Glutamatergic neuron (in vitro differentiated cells): ENCODE measurements around the gene FAM184B. TPM values are rescaled to one million over a fixed set of nuclear protein-coding genes. Genes with fewer than 3 reads are reported as not detected.

Source experiments
- DNase-seq: peaks from one replicate; pipeline ENCODE4 v3.0.0; 2022
- H3K27ac Mint-ChIP-seq: one replicate; pipeline ENCODE4 v1.8.0; 2020; ENCODE audit warnings: mild to moderate bottlenecking, mixed read lengths, inconsistent platforms; ENCODE audit not compliant: unreplicated experiment
- H3K27me3 Mint-ChIP-seq: one replicate; pipeline ENCODE4 v1.8.0; 2020; ENCODE audit warnings: mild to moderate bottlenecking, moderate library complexity, mixed read lengths, inconsistent platforms; ENCODE audit not compliant: unreplicated experiment
- H3K36me3 Mint-ChIP-seq: one replicate; pipeline ENCODE4 v1.8.0; 2020; ENCODE audit warnings: mild to moderate bottlenecking, mixed read lengths, inconsistent platforms; ENCODE audit not compliant: unreplicated experiment
- H3K4me1 Mint-ChIP-seq: one replicate; pipeline ENCODE4 v1.8.0; 2020; ENCODE audit warnings: mild to moderate bottlenecking, low read depth, mixed read lengths, inconsistent platforms; ENCODE audit not compliant: unreplicated experiment
- H3K4me3 Mint-ChIP-seq: one replicate; pipeline ENCODE4 v1.8.0; 2020; ENCODE audit warnings: mild to moderate bottlenecking, mixed read lengths, inconsistent platforms; ENCODE audit not compliant: unreplicated experiment
- H3K9me3 Mint-ChIP-seq: one replicate; pipeline ENCODE4 v1.8.0; 2020; ENCODE audit warnings: mild to moderate bottlenecking, moderate library complexity, mixed read lengths, inconsistent platforms; ENCODE audit not compliant: unreplicated experiment
- total RNA-seq: library from RNA; stranded (reverse); fragmentation: NEBNext Ultra II Directional; extraction: Animal tissue kit (Norgen Biotek cat#: 25700); gene quantifications from one replicate; pipeline ENCODE4 v1.2.1, GENCODE V29; 2021; ENCODE audit not compliant: unreplicated experiment
- TF ChIP-seq, protein P1 (sequence below): fragments of 200-600 bp; sonication (generic); IDR thresholded peaks from one replicate; pipeline ENCODE4 v1.5.0; 2021; ENCODE audit not compliant: partially characterized antibody, unreplicated experiment

Gene FAM184B
- total RNA-seq, 1 donor from 2014 or later: not detected

DNA sequence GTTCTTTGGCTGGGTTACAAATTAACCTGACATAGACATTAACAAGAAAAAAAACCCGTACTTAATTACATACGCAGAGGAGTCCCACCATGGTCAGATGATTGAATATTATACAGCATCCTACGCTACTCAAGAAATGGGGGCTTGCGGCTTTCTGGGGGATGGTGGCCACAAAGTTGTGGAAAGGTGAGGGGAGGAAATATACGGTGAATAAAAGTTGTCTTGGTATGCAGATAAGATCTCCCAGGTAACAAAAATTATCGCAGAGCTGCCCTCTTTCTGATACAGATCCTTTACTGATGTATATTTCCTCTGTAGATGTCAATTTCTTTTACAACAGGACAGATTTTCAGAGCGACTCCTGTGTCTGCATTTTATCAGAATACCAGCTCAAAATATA is 28.2 kb upstream of the FAM184B start:
- peaks cover 25% of the 10 kb centered on the region for H3K4me1 Mint-ChIP-seq
- H3K27me3 Mint-ChIP-seq: peaks cover 10% of the 10 kb centered on the region
- peak overlapping the region; percentile 100 for H3K4me3 Mint-ChIP-seq
- TF ChIP-seq, protein P1, sequence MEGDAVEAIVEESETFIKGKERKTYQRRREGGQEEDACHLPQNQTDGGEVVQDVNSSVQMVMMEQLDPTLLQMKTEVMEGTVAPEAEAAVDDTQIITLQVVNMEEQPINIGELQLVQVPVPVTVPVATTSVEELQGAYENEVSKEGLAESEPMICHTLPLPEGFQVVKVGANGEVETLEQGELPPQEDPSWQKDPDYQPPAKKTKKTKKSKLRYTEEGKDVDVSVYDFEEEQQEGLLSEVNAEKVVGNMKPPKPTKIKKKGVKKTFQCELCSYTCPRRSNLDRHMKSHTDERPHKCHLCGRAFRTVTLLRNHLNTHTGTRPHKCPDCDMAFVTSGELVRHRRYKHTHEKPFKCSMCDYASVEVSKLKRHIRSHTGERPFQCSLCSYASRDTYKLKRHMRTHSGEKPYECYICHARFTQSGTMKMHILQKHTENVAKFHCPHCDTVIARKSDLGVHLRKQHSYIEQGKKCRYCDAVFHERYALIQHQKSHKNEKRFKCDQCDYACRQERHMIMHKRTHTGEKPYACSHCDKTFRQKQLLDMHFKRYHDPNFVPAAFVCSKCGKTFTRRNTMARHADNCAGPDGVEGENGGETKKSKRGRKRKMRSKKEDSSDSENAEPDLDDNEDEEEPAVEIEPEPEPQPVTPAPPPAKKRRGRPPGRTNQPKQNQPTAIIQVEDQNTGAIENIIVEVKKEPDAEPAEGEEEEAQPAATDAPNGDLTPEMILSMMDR: no peak
- no peak for DNase-seq
- H3K9me3 Mint-ChIP-seq: peaks cover 4% of the 10 kb centered on the region
- H3K36me3 Mint-ChIP-seq: no peaks in the 10 kb centered on the region
- peak overlapping the region; percentile 98 for H3K27ac Mint-ChIP-seq

DNA sequence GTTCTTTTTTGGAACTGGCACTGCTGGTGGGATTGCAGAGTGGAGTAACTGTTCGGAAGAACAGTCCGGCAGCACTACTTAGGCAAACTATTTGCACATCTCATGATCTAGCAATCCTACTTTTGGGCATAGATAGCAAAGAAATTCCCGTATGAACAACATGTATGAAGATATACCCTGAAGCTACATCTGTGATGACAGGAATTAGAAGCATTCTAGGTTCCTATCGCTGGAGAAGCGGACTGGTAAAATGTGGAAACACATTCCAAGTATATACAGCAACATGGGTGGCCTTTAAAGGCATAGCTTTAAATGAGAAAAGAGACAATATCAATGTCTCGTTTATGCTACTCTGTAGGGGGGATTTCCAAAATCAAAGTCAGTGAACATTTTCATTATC is 26.0 kb upstream of the FAM184B start:
- peaks cover 18% of the 10 kb centered on the region for H3K4me1 Mint-ChIP-seq
- DNase-seq: no peak
- TF ChIP-seq, protein P1: no peak
- peaks cover 4% of the 10 kb centered on the region for H3K9me3 Mint-ChIP-seq
- H3K27me3 Mint-ChIP-seq: peaks cover 10% of the 10 kb centered on the region
- H3K4me3 Mint-ChIP-seq: peak overlapping the region; percentile 79
- H3K27ac Mint-ChIP-seq: no peak overlapping the region
- no peaks in the 10 kb centered on the region for H3K36me3 Mint-ChIP-seq

DNA sequence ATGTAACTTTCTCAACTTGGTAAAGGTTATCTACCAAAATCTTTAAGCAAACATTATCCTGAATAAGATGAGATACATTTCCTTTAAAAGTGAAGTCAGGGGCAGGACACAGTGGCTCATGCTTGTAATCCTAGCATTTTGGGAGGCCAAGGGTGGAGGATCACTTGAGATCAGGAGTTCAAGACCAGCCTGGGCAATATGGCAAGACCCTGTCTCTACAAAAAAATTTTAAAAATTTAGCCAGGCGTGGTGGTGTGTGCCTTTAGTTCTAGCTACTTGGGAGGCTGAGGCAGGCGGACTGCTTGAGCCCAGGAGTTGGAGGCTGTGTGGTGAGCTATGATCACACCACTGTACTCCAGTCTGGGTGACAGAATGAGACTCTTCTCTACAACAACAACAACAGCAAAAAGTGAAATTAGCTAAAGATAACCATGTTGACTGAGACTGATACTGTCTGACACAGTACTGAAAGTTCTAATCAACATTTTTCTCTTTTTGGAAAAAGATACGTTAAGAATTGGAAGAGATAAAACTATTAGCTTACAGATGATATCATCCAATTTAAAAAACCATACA is 24.2 kb upstream of the FAM184B start:
- no peak overlapping the region for H3K4me3 Mint-ChIP-seq
- no peak for DNase-seq
- peaks cover 5% of the 10 kb centered on the region for H3K9me3 Mint-ChIP-seq
- H3K4me1 Mint-ChIP-seq: peaks cover 15% of the 10 kb centered on the region
- TF ChIP-seq, protein P1: no peak
- H3K27ac Mint-ChIP-seq: no peak overlapping the region
- H3K27me3 Mint-ChIP-seq: peaks cover 6% of the 10 kb centered on the region
- no peaks in the 10 kb centered on the region for H3K36me3 Mint-ChIP-seq

DNA sequence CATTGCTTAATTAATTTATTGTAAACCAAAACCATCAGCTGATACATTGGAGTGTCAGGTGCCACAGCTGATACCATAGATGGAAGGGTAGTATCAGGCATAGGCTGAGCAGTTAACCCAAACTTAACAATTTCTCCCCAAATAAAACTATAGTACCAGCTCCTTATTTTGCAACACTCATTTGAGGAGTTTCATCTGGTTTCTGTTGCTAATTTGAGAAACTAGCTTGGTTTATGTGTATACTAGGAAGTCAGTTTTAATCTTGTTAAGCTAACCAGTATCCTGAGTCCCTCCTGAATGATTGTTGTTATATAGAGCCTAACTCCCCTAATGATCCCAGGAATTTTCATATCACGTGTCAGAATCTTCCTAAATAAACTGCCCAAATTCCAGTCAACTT is 16.4 kb upstream of the FAM184B start:
- H3K27me3 Mint-ChIP-seq: no peaks in the 10 kb centered on the region
- DNase-seq: no peak
- H3K9me3 Mint-ChIP-seq: peaks cover 2% of the 10 kb centered on the region
- H3K4me3 Mint-ChIP-seq: no peak overlapping the region
- no peaks in the 10 kb centered on the region for H3K36me3 Mint-ChIP-seq
- TF ChIP-seq, protein P1: no peak
- H3K4me1 Mint-ChIP-seq: no peaks in the 10 kb centered on the region
- H3K27ac Mint-ChIP-seq: no peak overlapping the region

DNA sequence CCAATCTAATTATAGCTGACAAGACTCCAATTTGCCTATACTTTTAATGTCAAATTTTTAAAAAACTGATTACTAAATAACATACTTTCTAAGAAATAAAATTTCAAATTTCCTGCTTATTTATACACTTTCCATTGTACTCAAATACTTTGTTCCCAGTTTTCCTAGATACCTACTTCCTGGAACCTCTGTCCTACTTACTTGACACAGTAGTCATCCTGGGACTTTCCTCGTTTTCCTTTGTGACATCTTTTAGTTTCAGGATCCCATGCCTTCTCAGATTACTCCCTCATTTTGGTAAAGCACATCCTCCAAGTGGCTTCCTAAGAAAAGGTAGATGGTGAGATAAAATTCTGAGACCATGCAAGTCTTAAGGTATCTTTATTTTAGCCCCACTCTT is 13.3 kb upstream of the FAM184B start:
- H3K4me3 Mint-ChIP-seq: no peak overlapping the region
- H3K27ac Mint-ChIP-seq: no peak overlapping the region
- no peaks in the 10 kb centered on the region for H3K9me3 Mint-ChIP-seq
- TF ChIP-seq, protein P1: no peak
- H3K36me3 Mint-ChIP-seq: no peaks in the 10 kb centered on the region
- H3K4me1 Mint-ChIP-seq: no peaks in the 10 kb centered on the region
- DNase-seq: no peak
- no peaks in the 10 kb centered on the region for H3K27me3 Mint-ChIP-seq
